Thoracic aorta (tissue), 2 donors: ENCODE results near the gene EMC7. TPM values are rescaled to one million over a fixed set of nuclear protein-coding genes. Genes with fewer than 3 reads are reported as not detected.
"Not testable (repeated sequence)": the region's sequence is repeated elsewhere in the genome, so short reads cannot be mapped to it uniquely, and the experiment has no call there.

Experiments used
- ATAC-seq: fragments of 150-250 bp; one replicate; pipeline ENCODE4 v1.8.0; 2017; ENCODE audit warnings: low read depth; ENCODE audit not compliant: insufficient number of reproducible peaks, low FRiP score
- DNase-seq: peaks from one replicate; pipeline ENCODE4 v3.0.0-alpha.2; 2020; ENCODE audit warnings: low spot score
- H3K27ac ChIP-seq, 2 donors: fragments of 200-600 bp; sonication (generic); 1 replicate in 1 of 2; 2 replicates in 1 of 2; pipeline ENCODE4 v1.5.1; 2016; ENCODE audit warnings: mild to moderate bottlenecking in 2 of 2, moderate library complexity in 2 of 2
- H3K27me3 ChIP-seq: fragments of 200-600 bp; sonication (generic); replicated peaks from 2 replicates; pipeline ENCODE4 v1.6.0; 2016; ENCODE audit warnings: mild to moderate bottlenecking; ENCODE audit not compliant: insufficient read depth
- H3K36me3 ChIP-seq: fragments of 200-600 bp; sonication (generic); one replicate; pipeline ENCODE4 v1.5.1; 2016
- H3K4me1 ChIP-seq, 2 donors: fragments of 200-600 bp; sonication (generic); 1 replicate in 1 of 2; 2 replicates in 1 of 2; pipeline versions ENCODE4 v1.5.1 to v1.6.0; 2016; ENCODE audit warnings: low read depth in 2 of 2, mild to moderate bottlenecking in 1 of 2; ENCODE audit not compliant: control insufficient read depth in 1 of 2
- H3K4me3 ChIP-seq: fragments of 200-600 bp; sonication (generic); 2 replicates; pipeline ENCODE4 v1.5.1; 2016; ENCODE audit warnings: mild to moderate bottlenecking
- H3K9me3 ChIP-seq: fragments of 200-600 bp; sonication (generic); 2 replicates; pipeline ENCODE4 v1.5.1; 2016
- total RNA-seq, 2 donors: library from RNA; depleted of rRNA; stranded (reverse); fragments of >200 nt; gene quantifications; one replicate each; pipeline versions ENCODE4 v1.1.0 to v1.2.3, GENCODE V29; 2016
- TF ChIP-seq, protein P1 (sequence below): fragments of 200-600 bp; sonication (generic); IDR thresholded peaks from one replicate; pipeline ENCODE4 v1.5.1; 2019; ENCODE audit warnings: antibody characterized with exemption

Gene EMC7
- total RNA-seq, 2 donors from 2014 or later: 38.0 to 49.0 TPM

DNA sequence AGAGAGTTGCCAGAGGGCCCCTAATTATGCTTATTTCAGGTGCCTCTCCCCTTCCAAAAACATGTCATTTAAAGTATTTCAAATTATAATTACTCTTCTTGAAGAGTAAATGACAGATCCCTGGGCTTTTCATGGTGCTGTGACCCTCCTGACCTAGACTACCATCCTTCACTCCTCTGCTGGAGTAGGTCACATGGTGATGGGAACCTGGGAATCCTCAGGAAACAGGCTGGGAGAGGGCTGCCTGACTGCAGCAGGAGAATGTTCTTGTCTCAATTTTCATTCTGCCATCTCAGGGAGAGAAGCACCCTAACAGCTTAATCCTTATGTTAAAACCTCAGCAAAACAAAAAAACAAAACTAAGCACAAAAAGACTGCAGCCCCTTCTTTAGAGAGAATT, 24.9 kb upstream of the EMC7 start:
- Histone ChIP-seq H3K36me3 (no peaks in the 10 kb centered on the region), H3K4me3 (no peak overlapping the region), H3K27me3 (no peaks in the 10 kb centered on the region), H3K4me1 (no peaks in the 10 kb centered on the region), H3K27ac (no peak overlapping the region), H3K9me3 (no peaks in the 10 kb centered on the region)
- ATAC-seq: no peak
- no peak for DNase-seq
- TF ChIP-seq, protein P1, sequence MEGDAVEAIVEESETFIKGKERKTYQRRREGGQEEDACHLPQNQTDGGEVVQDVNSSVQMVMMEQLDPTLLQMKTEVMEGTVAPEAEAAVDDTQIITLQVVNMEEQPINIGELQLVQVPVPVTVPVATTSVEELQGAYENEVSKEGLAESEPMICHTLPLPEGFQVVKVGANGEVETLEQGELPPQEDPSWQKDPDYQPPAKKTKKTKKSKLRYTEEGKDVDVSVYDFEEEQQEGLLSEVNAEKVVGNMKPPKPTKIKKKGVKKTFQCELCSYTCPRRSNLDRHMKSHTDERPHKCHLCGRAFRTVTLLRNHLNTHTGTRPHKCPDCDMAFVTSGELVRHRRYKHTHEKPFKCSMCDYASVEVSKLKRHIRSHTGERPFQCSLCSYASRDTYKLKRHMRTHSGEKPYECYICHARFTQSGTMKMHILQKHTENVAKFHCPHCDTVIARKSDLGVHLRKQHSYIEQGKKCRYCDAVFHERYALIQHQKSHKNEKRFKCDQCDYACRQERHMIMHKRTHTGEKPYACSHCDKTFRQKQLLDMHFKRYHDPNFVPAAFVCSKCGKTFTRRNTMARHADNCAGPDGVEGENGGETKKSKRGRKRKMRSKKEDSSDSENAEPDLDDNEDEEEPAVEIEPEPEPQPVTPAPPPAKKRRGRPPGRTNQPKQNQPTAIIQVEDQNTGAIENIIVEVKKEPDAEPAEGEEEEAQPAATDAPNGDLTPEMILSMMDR: no peak

DNA sequence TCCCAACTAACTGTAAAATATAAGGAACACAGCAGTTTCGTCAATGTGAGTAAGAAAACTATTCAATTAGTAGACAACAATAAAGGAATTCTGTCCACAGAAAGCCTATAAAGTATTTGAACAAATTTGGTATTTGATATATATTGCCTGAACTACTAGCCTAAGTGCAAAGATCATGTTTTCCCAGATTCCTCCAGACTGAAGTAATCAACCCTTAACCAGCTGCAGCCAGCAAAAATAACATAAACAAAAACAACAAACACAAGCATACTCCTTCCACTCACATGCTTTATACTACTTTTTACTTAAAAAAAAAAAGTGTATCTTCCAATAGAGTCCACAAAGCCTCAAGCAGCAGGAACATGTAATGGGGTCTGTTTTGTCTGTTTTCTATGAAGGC, 24.3 kb upstream of the EMC7 start:
- ATAC-seq (no peak), DNase-seq (no peak)
- Histone ChIP-seq H3K9me3 (no peaks in the 10 kb centered on the region), H3K27me3 (no peaks in the 10 kb centered on the region), H3K27ac (no peak overlapping the region), H3K4me1 (no peaks in the 10 kb centered on the region), H3K36me3 (no peaks in the 10 kb centered on the region), H3K4me3 (no peak overlapping the region)
- TF ChIP-seq, protein P1: no peak

DNA sequence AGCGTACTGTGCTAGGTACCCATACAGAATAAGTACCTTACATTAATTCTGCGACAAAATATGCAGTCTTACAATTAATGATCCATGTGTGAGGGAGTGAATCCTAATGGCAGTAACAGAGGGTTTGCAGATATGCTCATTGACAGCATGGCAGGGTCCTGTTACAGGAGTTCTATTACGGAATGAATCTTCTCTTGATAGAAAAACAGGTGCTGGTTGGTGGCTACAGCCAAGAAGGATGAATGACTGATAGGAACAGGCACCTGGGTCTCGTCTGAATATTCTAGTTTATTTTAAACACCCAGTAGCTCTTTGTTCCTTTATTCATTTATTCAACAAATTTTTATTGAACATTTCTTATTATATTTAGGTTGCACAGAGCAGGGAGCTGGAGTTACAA, 23.0 kb upstream of the EMC7 start:
- H3K36me3 ChIP-seq: no peaks in the 10 kb centered on the region
- DNase-seq: no peak
- H3K4me1 ChIP-seq: no peaks in the 10 kb centered on the region
- no peak for ATAC-seq
- H3K9me3 ChIP-seq: no peaks in the 10 kb centered on the region
- no peaks in the 10 kb centered on the region for H3K27me3 ChIP-seq
- H3K27ac ChIP-seq: no peak overlapping the region
- TF ChIP-seq, protein P1: no peak
- H3K4me3 ChIP-seq: no peak overlapping the region

DNA sequence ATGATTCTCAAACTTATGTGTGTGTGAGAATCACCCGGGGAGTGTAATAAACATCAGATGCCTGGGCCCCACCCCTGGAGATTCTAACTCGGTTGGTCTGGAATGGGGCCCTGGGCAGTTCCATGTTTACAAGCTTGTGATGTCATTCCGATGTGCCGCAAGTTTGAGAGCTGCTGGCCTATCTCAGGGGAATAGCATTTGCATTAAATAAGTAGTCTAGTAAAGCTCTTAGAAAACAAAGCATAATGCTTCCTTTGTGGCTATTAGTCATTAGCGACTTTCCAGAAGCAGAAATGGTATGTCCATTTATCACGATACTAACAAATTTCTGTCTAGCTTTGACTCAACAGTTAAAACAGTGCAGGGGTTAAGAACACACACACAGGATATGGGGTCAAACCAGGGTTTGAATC, 21.1 kb upstream of the EMC7 start:
- Histone ChIP-seq H3K27me3 (no peaks in the 10 kb centered on the region), H3K4me1 (no peaks in the 10 kb centered on the region), H3K36me3 (no peaks in the 10 kb centered on the region), H3K27ac (no peak overlapping the region), H3K4me3 (no peak overlapping the region), H3K9me3 (no peaks in the 10 kb centered on the region)
- no peak for DNase-seq
- ATAC-seq: no peak
- TF ChIP-seq, protein P1: no peak

DNA sequence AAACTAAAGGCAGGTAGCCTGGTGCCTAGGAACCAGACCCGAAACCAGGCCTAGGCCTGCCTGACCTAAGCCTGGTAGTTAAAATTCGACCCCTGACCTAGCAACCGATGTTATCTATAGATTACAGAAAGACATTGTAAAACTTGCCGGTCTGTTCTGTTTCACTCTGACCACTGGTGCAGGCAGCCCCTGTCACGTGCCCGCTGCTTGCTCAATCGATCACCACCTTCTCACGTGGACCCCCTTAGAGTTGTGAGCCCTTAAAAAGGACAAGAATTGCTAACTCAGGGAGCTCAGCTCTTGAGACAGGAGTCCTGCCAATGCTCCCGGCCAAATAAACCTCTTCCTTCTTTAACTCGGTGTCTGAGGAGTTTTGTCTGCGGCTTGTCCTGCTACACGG, 20.1 kb upstream of the EMC7 start:
- not testable (repeated sequence) for H3K27me3 ChIP-seq, DNase-seq, H3K9me3 ChIP-seq, H3K36me3 ChIP-seq, H3K4me3 ChIP-seq, ATAC-seq, H3K4me1 ChIP-seq, H3K27ac ChIP-seq

DNA sequence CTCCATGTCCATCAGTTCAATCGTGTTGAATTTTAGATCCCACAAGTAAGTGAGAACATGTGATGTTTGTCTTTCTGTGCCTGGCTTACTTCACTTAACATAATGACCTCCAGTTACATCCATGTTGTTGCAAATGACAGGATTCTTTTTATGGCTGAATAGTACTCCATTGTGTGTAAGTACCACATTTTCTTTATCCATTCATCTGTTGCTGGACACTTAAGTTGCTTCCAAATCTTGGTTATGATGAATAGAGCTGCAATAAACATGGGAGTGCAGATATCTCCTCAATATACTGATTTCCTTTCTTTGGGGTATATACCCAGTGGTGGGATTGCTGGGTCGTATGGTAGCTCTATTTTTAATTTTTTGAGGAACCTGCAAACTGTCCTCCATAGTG, 18.8 kb upstream of the EMC7 start:
- not testable (repeated sequence) for H3K4me3 ChIP-seq, H3K27ac ChIP-seq, ATAC-seq, H3K4me1 ChIP-seq, H3K9me3 ChIP-seq, DNase-seq, H3K27me3 ChIP-seq, H3K36me3 ChIP-seq
